HG03066 (cell line): ENCODE results near the gene SCP2D1.

ENCODE experiments used
- ATAC-seq: cut with Tn5 transposase; IDR thresholded peaks from one replicate; pipeline ENCODE4 v1.9.1; 2021; ENCODE audit warnings: low read depth; ENCODE audit not compliant: unreplicated experiment

Gene SCP2D1

DNA sequence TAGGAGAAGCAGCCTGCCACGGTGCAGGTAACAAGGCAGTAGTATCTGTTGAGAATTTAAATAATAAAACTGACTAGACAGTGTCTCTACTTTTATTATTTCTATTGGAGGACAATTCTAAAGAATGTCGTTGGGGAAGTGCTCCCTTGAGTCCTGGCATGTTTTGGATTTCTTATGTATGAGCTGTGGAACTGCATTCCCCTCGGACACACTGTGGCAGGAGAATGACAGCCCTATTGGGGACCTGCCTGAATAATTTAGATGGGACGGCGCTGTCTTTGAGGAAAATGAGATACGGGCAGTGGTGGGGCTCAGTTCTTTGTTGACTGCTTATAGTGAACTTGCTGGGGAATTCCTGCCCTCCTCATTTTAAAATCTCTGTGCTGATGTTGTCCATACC lies 2.4 kb upstream of the SCP2D1 start:
- no peak for ATAC-seq

DNA sequence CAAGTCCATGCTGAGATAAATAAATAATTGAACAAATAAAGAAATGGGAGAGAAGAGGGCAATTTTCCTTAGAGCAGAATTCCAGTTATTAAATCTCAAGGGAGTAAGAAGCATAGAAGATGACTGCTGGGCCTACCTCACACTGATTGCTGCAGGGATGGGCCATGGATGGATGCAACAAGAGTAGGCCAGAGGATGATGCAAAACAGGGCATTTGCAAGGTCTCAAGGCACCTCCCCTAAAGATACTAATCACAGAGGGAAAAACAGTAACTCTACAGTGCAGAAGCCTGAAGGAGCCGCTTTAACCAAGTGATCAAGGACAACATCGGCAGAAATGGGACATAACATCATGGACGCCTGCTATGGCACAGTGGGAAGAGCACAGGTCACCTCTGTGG lies 1.7 kb upstream of the SCP2D1 start:
- no peak for ATAC-seq

DNA sequence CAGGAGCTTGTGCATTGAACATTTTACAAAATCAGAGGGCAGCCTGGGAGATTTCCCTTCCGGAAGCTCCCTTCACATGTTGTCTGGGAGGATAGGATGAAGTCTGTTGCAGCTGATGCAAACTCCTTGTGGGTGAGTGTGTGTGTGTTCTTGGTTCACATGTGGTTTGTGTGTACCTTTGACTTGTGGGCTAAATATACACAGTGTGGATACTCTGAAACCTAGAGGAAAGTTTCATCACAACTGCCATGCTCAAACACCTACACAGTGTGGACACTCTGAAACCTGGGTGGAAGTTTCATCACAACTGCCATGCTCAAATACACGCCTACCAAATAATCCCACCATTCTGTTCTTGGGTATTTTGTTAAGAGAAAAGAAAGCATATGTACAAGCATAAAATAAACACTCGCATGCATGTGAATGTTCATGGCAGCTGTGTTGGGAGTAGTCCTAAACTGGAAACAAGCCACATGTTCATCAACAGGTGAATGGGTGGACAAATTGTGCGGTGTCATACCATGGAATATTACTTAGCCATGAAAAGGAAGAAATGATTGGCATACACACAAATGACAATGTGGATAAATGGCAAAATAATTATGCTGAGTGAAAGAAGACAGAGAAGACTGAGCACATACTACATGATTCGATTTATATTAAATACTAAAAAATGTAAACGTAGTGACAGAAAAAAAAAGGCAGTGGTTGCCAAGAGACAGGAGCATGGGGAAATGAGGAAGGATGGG lies 1.8 kb downstream of the SCP2D1 start:
- no peak for ATAC-seq

DNA sequence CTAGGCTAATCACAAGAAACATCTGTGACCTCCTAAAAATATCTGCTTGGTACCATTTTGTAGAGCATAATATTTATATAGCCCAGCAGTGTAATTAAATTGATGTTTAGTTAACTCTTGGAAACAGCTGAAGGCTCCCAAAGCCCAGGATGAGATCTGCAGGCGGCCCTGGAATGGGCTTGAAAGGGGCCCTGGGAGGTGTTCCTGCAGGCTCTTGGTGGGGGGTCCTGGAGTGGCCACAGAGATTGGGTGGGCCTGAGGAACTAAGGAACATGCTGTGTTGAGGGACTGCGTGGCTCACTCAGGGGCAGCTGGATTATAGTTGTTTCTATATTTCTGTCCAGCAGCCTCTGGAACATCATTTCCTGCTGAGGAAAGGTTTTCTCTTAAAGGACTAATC lies 9.2 kb downstream of the SCP2D1 start:
- no peak for ATAC-seq

GRCh38 chr20:18831830-18832499 lies 18.4 kb downstream of the SCP2D1 start:
- no peak for ATAC-seq

- ATAC-seq: no peak
These were observed 19.1 kb downstream of the SCP2D1 start for GRCh38 chr20:18832546-18833200.

GRCh38 chr20:18835466-18836256 lies 22.1 kb downstream of the SCP2D1 start:
- ATAC-seq: no peak

- ATAC-seq: no peak
These were observed 24.1 kb downstream of the SCP2D1 start for GRCh38 chr20:18837718-18838117.

DNA sequence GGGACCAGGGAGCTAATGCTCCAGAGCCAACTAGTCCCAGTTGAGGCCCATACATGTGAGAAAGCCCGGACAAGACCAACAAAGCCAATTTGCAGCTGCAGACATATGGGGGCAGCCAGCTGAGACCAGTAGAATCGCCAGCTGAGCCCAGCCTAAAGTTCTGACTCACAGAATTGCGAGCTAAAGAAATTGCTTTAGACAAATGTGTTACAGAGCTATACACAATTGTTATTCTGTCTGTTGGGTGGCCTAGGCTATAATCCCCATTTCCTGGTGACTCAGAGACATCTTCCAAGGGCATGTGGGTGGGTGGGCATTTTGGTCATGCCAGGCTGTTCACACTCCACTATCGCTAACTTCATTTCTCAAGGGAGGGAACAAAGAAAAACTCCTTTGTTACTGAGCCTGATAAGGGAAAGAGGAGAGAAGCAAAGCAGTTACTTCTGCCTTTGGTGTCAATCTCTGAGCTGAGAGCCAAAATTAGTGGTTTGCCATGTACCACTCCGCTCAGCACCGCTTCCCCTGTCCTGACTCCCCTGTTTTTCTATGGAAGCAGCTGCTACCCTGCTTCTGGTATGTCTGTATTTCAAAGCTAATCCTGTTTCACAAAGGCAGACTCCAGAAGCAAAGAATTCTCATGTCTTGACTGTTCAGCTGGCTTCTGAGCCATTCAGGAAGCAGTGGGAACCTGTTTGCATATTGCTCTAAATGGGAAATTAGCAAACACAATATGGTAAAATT lies 26.1 kb downstream of the SCP2D1 start:
- no peak for ATAC-seq

GRCh38 chr20:18840248-18840645 lies 26.7 kb downstream of the SCP2D1 start:
- ATAC-seq: no peak

DNA sequence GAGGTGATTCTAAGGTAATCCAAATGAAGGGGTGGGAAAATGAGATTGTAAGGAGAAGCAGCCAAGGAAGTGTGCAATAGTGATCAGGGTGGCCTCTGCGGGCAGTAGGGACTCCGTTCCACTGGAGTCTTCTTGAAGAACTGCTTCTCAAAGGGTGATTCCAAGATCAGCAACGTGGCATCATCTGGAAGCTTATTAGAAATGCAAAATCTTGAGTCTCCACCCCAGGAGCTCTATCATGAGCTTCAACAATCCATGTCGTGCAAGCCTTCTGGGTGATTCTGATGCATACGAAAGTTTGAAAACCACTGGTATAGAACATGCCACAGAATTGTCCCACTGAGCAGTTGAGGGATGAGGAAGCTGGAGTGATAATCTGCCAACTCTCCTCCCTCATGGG lies 31.4 kb downstream of the SCP2D1 start:
- ATAC-seq: no peak

- no peak for ATAC-seq
These were observed 33.7 kb downstream of the SCP2D1 start for GRCh38 chr20:18847226-18847755.

DNA sequence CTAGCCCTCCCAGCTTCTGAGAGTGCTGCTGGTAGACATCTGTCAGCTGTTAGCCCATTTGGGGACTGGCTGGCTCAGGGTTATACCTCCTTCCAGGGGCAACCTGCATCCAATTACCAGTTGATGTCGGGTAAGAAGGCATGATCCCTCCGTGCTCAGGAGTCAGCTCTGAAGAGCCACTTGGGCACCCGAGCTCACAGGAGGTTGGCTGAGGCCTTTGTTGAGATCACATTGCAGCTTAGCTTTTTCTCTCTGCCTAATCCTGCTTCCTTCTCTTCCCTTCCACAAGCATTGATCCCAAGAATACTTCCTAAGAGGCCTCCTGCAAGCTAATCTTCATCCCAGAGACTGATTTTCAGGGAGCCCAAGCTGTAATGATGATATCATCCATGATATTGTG lies 35.5 kb downstream of the SCP2D1 start:
- no peak for ATAC-seq

DNA sequence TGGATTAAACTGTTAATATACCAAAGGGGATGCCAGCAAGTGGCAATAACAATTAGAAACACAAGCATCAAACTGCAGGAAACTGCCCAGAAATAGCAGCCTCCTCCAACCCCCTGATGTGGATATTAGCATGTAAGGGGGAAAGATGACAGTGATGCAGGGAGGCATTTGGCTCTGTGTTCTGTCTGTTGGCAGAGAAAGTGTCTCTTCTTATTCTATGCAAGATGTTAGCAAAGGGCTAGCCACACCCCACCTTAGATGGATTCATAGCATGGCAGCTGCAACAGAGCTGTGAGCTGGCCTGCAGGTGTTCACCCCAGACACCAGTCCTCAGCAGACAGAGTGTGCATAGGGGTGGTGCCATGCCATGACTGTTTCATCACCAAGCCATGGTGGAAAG lies 38.0 kb downstream of the SCP2D1 start:
- no peak for ATAC-seq

- no peak for ATAC-seq
These were observed 38.7 kb downstream of the SCP2D1 start for GRCh38 chr20:18852318-18852717.

GRCh38 chr20:18853216-18853615 lies 39.6 kb downstream of the SCP2D1 start:
- ATAC-seq: no peak

GRCh38 chr20:18853946-18854646 lies 40.5 kb downstream of the SCP2D1 start:
- no peak for ATAC-seq

GRCh38 chr20:18855882-18856281 lies 42.3 kb downstream of the SCP2D1 start:
- ATAC-seq: no peak

- ATAC-seq: no peak
These were observed 43.3 kb downstream of the SCP2D1 start for GRCh38 chr20:18856873-18857272.
